ENCODE data around the gene RAB11FIP5. TPM values are rescaled to one million over a fixed set of nuclear protein-coding genes. Genes with fewer than 3 reads are reported as not detected.

RAB11FIP5 gene
- total RNA-seq, 6 experiments from 2014 or later = 4.5 to 12.7 (median 9.0) TPM

DNA sequence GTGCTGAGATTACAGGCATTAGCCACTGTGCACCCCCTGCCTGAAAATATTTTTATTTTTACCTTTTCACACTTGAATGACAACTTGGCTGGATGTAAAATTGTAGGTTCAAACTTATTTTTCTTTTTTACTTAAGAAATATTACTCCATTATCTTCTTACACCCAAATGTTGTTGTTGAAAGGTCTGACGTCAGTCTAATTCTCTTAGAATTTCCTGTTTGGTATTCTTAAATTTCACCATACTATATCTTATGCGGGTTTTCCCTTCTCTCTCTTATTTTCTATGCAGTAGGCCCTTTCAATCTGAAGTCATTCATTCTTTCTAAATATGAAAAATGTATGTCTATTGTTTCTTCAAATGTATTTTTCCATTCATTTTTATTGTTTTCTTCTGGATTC, 29.1 kb upstream of the RAB11FIP5 start:
- H3K27me3 ChIP-seq = no peaks in the 10 kb centered on the region
- no peak overlapping the region for H3K27ac ChIP-seq
- no peak overlapping the region for H3K4me3 ChIP-seq
- intact Hi-C loops (cut with DNase I) = no loop called here
- ATAC-seq (no peak), DNase-seq (no peak)
- TF ChIP-seq, protein P1, sequence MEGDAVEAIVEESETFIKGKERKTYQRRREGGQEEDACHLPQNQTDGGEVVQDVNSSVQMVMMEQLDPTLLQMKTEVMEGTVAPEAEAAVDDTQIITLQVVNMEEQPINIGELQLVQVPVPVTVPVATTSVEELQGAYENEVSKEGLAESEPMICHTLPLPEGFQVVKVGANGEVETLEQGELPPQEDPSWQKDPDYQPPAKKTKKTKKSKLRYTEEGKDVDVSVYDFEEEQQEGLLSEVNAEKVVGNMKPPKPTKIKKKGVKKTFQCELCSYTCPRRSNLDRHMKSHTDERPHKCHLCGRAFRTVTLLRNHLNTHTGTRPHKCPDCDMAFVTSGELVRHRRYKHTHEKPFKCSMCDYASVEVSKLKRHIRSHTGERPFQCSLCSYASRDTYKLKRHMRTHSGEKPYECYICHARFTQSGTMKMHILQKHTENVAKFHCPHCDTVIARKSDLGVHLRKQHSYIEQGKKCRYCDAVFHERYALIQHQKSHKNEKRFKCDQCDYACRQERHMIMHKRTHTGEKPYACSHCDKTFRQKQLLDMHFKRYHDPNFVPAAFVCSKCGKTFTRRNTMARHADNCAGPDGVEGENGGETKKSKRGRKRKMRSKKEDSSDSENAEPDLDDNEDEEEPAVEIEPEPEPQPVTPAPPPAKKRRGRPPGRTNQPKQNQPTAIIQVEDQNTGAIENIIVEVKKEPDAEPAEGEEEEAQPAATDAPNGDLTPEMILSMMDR (IDR thresholded peaks at IDR 0.05) = no peak
- TF ChIP-seq POLR2A (IDR thresholded peaks at IDR 0.05) = no peak
- WGBS (ENCODE audit: insufficient coverage, low coverage, low lambda C conversion rate, missing lambda C conversion rate) = 83% methylated on average over 2 of the region's 2 CpGs
- H3K36me3 ChIP-seq = no peaks in the 10 kb centered on the region
- H3K4me1 ChIP-seq = no peaks in the 10 kb centered on the region
- H3K9me3 ChIP-seq = no peaks in the 10 kb centered on the region

DNA sequence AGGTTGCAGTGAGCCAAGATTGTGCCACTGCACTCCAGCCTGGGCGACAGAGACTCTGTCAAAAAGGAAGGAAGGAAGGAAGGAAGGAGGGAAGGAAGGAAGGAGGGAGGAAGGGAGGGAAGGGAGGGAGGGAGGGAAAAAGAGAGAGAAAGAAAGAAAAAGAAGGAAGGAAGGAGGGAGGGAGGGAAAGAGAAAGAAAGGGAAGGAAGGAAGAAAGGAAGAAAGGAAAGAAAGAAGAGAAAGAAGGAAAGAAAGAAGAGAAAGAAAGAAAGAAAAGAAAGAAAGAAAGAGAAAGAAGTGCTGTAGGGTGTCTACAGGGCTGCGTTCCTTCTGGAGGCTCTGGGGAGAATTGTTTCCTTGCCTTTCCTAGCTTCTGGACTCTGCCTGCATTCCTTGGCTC, 22.5 kb upstream of the RAB11FIP5 start:
- no peaks in the 10 kb centered on the region for H3K36me3 ChIP-seq
- intact Hi-C loops (cut with DNase I) = no loop called here
- WGBS (ENCODE audit: insufficient coverage, low coverage, low lambda C conversion rate, missing lambda C conversion rate) = 56% methylated on average over 2 of the region's 2 CpGs
- H3K4me3 ChIP-seq = no peak overlapping the region
- no peaks in the 10 kb centered on the region for H3K27me3 ChIP-seq
- no peak for TF ChIP-seq POLR2A (IDR thresholded peaks at IDR 0.05)
- TF ChIP-seq, protein P1 (IDR thresholded peaks at IDR 0.05) = no peak
- no peak overlapping the region for H3K27ac ChIP-seq
- DNase-seq (no peak), ATAC-seq (no peak)
- H3K4me1 ChIP-seq = no peaks in the 10 kb centered on the region
- H3K9me3 ChIP-seq = no peaks in the 10 kb centered on the region

DNA sequence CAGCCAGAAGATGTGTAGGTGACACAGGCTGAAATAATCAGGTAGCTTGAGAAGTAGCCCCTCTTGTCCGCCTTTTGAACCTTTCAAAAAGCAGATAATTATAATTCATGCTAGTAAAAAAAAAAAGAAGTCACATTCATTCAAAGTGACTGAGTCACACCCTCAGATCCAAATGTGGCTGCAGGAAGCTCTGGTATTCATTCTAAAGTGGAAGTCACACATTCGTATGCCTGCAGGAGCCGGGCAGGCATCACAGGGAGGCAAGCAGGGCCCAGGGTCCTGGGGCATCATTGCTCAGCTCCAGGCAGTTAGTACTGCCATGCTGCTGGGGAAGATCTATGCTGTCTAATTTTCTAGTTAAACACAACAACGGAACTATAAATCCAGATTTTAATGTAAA, 21.7 kb upstream of the RAB11FIP5 start:
- WGBS (ENCODE audit: insufficient coverage, low coverage, low lambda C conversion rate, missing lambda C conversion rate) = 67% methylated on average over 4 of the region's 4 CpGs
- H3K27ac ChIP-seq = no peak overlapping the region
- H3K9me3 ChIP-seq = no peaks in the 10 kb centered on the region
- H3K27me3 ChIP-seq = no peaks in the 10 kb centered on the region
- DNase-seq (no peak), ATAC-seq (no peak)
- TF ChIP-seq POLR2A (IDR thresholded peaks at IDR 0.05) = no peak
- TF ChIP-seq, protein P1 (IDR thresholded peaks at IDR 0.05) = no peak
- intact Hi-C loops (cut with DNase I) = no loop called here
- no peaks in the 10 kb centered on the region for H3K36me3 ChIP-seq
- H3K4me3 ChIP-seq = no peak overlapping the region
- H3K4me1 ChIP-seq = no peaks in the 10 kb centered on the region

DNA sequence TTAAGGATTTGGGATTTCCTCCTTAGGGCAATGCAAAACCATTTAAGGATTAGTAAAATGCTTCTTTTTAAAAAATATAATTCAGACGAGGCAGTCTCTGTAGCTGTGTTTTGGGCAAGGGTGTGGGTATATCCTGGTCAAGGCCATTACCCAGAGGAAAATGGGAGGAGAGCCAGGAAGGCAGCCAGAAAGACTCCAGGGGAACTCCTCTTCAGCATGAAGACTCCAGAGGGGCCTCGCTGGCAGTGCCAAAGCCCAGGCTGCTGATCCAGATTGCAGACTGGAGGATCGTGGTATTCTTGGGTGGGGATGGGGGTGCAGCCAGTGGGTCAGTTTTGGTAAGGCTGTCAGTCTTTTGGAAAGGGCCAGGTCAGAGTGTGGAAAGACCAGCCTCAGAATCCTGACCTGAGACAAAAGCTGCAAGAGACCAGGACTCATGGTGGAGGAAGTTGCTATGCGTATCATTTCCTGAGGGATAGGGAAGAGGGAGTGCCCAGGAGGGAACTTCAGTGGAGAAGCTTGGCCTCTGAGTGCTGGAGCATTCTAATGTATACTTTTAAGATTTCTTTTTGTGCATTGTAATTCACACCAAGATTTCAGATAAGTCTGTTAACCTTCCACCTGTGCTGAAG, 20.9 kb upstream of the RAB11FIP5 start:
- ATAC-seq (peak in 3 of 4 donors; percentile 21 to 55 (median 40)), DNase-seq (no peak)
- H3K27me3 ChIP-seq = no peaks in the 10 kb centered on the region
- no peaks in the 10 kb centered on the region for H3K36me3 ChIP-seq
- H3K27ac ChIP-seq = no peak overlapping the region
- intact Hi-C loops (cut with DNase I) = no loop called here
- H3K9me3 ChIP-seq = no peaks in the 10 kb centered on the region
- H3K4me3 ChIP-seq = no peak overlapping the region
- TF ChIP-seq, protein P1 (IDR thresholded peaks at IDR 0.05) = no peak
- no peak for TF ChIP-seq POLR2A (IDR thresholded peaks at IDR 0.05)
- no peaks in the 10 kb centered on the region for H3K4me1 ChIP-seq
- WGBS (ENCODE audit: insufficient coverage, low coverage, low lambda C conversion rate, missing lambda C conversion rate) = 47% methylated on average over 3 of the region's 4 CpGs
